Suprapubic skin (tissue), 4 donors: Measurements from ENCODE around the gene SNX13. TPM values are rescaled to one million over a fixed set of nuclear protein-coding genes. Genes with fewer than 3 reads are reported as not detected.

ENCODE experiments used
- DNase-seq, 2 donors: peaks; one replicate each; pipeline ENCODE4 v3.0.0-alpha.2; 2019; ENCODE audit warnings: low spot score in 2 of 2
- H3K27ac ChIP-seq: fragments of 200-600 bp; sonication (generic); one replicate; pipeline ENCODE4 v1.5.1; 2019
- H3K27me3 ChIP-seq: fragments of 200-600 bp; sonication (generic); one replicate; pipeline ENCODE4 v1.5.1; 2019
- H3K36me3 ChIP-seq: fragments of 200-600 bp; sonication (generic); one replicate; pipeline ENCODE4 v1.5.1; 2019
- H3K4me1 ChIP-seq: fragments of 200-600 bp; sonication (generic); one replicate; pipeline ENCODE4 v1.5.1; 2019
- H3K4me3 ChIP-seq: fragments of 200-600 bp; sonication (generic); one replicate; pipeline ENCODE4 v1.5.1; 2019; ENCODE audit warnings: mild to moderate bottlenecking
- H3K9me3 ChIP-seq: fragments of 200-600 bp; sonication (generic); one replicate; pipeline ENCODE4 v1.5.1; 2019
- CTCF ChIP-seq, 2 donors: fragments of 200-600 bp in 1 of 2; fragments of 450-650 bp in 1 of 2; sonication (generic) in 1 of 2; IDR thresholded peaks; one replicate each; pipeline ENCODE4 v1.5.1; 2016 to 2019; ENCODE audit warnings: antibody characterized with exemption in 2 of 2, mild to moderate bottlenecking in 1 of 2, moderate library complexity in 1 of 2
- EP300 ChIP-seq: sonication (generic); formaldehyde crosslinking; IDR thresholded peaks from one replicate; pipeline ENCODE4 v1.6.1; 2017; ENCODE audit warnings: antibody characterized with exemption
- POLR2A ChIP-seq, 2 donors: fragments of 450-650 bp; IDR thresholded peaks; one replicate each; pipeline ENCODE4 v1.6.1; 2017; ENCODE audit warnings: antibody characterized with exemption in 2 of 2, mild to moderate bottlenecking in 2 of 2, moderate library complexity in 2 of 2
- POLR2AphosphoS5 ChIP-seq, 3 donors: sonication (generic); formaldehyde crosslinking; IDR thresholded peaks; one replicate each; pipeline ENCODE4 v1.6.1; 2017; ENCODE audit warnings: antibody characterized with exemption in 3 of 3
- WGBS: methylation state at CpG from one replicate; pipeline ENCODE4 v1.1.5; 2018; 5-methylcytosine and 5-hydroxymethylcytosine counted together
- total RNA-seq, 4 donors: library from RNA; depleted of rRNA; stranded (reverse); fragments of >200 nt; gene quantifications; one replicate each; pipeline ENCODE4 v1.1.0, GENCODE V29; 2016

SNX13 gene
- total RNA-seq, 4 donors from 2014 or later: 32.7 to 69.9 (median 59.7) TPM

- Histone ChIP-seq H3K4me3 (no peak overlapping the region), H3K27me3 (no peaks in the 10 kb centered on the region), H3K4me1 (peaks cover 8% of the 10 kb centered on the region), H3K9me3 (no peaks in the 10 kb centered on the region), H3K36me3 (no peaks in the 10 kb centered on the region), H3K27ac (no peak overlapping the region)
- TF ChIP-seq CTCF (IDR thresholded peaks at IDR 0.05) (no peak), POLR2AphosphoS5 (IDR thresholded peaks at IDR 0.05) (no peak), POLR2A (IDR thresholded peaks at IDR 0.05) (no peak), EP300 (no peak)
- DNase-seq: no peak
- 77% methylated on average over 1 of the region's 1 CpG for WGBS
Observed at GRCh38 chr7:17946591-17946990, 6.3 kb upstream of the SNX13 start.

- Histone ChIP-seq H3K27ac (no peak overlapping the region), H3K4me3 (no peak overlapping the region), H3K9me3 (no peaks in the 10 kb centered on the region), H3K36me3 (no peaks in the 10 kb centered on the region), H3K4me1 (peaks cover 16% of the 10 kb centered on the region), H3K27me3 (no peaks in the 10 kb centered on the region)
- TF ChIP-seq POLR2A (IDR thresholded peaks at IDR 0.05): no peak
- no peak for TF ChIP-seq EP300
- no peak for TF ChIP-seq POLR2AphosphoS5 (IDR thresholded peaks at IDR 0.05)
- TF ChIP-seq CTCF (IDR thresholded peaks at IDR 0.05): no peak
- 91% methylated on average over 1 of the region's 1 CpG for WGBS
- DNase-seq: no peak
Observed at GRCh38 chr7:17944720-17945119, 4.4 kb upstream of the SNX13 start.

- no peaks in the 10 kb centered on the region for H3K9me3 ChIP-seq
- no peaks in the 10 kb centered on the region for H3K27me3 ChIP-seq
- H3K36me3 ChIP-seq: no peaks in the 10 kb centered on the region
- H3K4me3 ChIP-seq: no peak overlapping the region
- 97% methylated on average over 2 of the region's 2 CpGs for WGBS
- no peak for TF ChIP-seq POLR2AphosphoS5 (IDR thresholded peaks at IDR 0.05)
- TF ChIP-seq CTCF (IDR thresholded peaks at IDR 0.05): no peak
- TF ChIP-seq EP300: no peak
- no peak for TF ChIP-seq POLR2A (IDR thresholded peaks at IDR 0.05)
- H3K4me1 ChIP-seq: peaks cover 30% of the 10 kb centered on the region
- no peak for DNase-seq
- H3K27ac ChIP-seq: no peak overlapping the region
Observed at GRCh38 chr7:17943006-17943405, 2.7 kb upstream of the SNX13 start.

- Histone ChIP-seq H3K4me3 (no peak overlapping the region), H3K9me3 (no peaks in the 10 kb centered on the region), H3K27ac (no peak overlapping the region), H3K36me3 (no peaks in the 10 kb centered on the region), H3K27me3 (no peaks in the 10 kb centered on the region), H3K4me1 (peaks cover 38% of the 10 kb centered on the region)
- WGBS: 86% methylated on average over 1 of the region's 1 CpG
- DNase-seq: no peak
- TF ChIP-seq EP300 (no peak), POLR2AphosphoS5 (IDR thresholded peaks at IDR 0.05) (no peak), POLR2A (IDR thresholded peaks at IDR 0.05) (no peak)
Observed at GRCh38 chr7:17942231-17942630, 1.9 kb upstream of the SNX13 start.

- DNase-seq: no peak
- Histone ChIP-seq H3K27ac (peak overlapping the region; percentile 98), H3K4me3 (peak overlapping the region; percentile 83), H3K36me3 (no peaks in the 10 kb centered on the region), H3K4me1 (peaks cover 47% of the 10 kb centered on the region), H3K9me3 (no peaks in the 10 kb centered on the region), H3K27me3 (no peaks in the 10 kb centered on the region)
- WGBS: 11% methylated on average over 12 of the region's 12 CpGs
- TF ChIP-seq POLR2AphosphoS5 (IDR thresholded peaks at IDR 0.05) (no peak), CTCF (IDR thresholded peaks at IDR 0.05) (no peak), POLR2A (IDR thresholded peaks at IDR 0.05) (no peak), EP300 (no peak)
Observed at GRCh38 chr7:17940951-17941431, 697 bp upstream of the SNX13 start.
